Heart left ventricle (tissue), 13 donors: ENCODE data around the gene ZACN.

ENCODE experiments used
- POLR2A ChIP-seq, 2 donors: fragments of 450-650 bp; IDR thresholded peaks; one replicate each; pipeline ENCODE4 v1.6.1; 2017; ENCODE audit warnings: antibody characterized with exemption in 2 of 2, mild to moderate bottlenecking in 2 of 2, moderate library complexity in 2 of 2
- TF ChIP-seq, protein P1 (sequence below), 12 donors: fragments of 200-600 bp; sonication (generic) in 4 of 12; IDR thresholded peaks; one replicate each; pipeline versions ENCODE4 v1.5.0 to v1.8.0; 2018 to 2022; ENCODE audit warnings: antibody characterized with exemption in 12 of 12, mild to moderate bottlenecking in 5 of 12
- donor health status: ischemic (EF 13 %, LVEDD 7.1; RV severe dilation, severe dysfunction).
- donor health status: DM: no; HTN: yes; CAD: no.
- donor health status: DM: no; HTN: no; CAD: no.
- donor health status: ischemic (EF 25% LVEDD 6.9; RV normal size, moderate dysfunction).
- donor health status: ischemic (EF 25% LVEDD 5.7; RV mildly dilated, moderate dysfunction).
- donor health status: ischemic (EF 35%, LVEDD 5.7; RV mildly dilated, moderate dysfunction).
- donor health status: nonischemic (EF 11% LVEDD 7.7; RV severe dilation, severe dysfunction).
- donor health status: DM: yes; HTN: yes; CAD: no.
- donor health status: PGD.
- donor health status: ischemic (EF 29% LVEDD 5.4; RV normal size, mild dysfunction).
- donor health status: nonischemic (EF 23%, LVEDD 6.1; RV moderate dilation, normal function).

DNA sequence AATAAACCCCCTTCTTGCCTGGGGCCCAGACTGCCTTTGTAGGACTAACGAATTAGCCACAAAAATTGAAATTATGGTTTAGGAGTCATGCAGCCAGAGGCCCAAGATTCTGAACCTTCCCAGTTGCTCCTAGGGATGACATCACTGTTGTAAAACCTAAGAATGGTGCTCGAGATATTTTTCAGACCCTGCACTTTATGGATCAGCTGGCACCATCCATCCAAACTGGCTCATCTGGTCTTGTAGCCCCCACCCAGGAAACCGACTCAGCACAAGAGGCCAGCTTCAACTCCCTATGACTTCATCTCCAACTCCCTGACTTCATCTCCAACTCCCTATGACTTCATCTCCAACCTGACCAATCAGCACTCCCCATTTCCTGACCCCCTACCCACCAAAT lies 40.9 kb upstream of the ZACN start:
- TF ChIP-seq POLR2A (IDR thresholded peaks at IDR 0.05), result no peak
- TF ChIP-seq, protein P1, sequence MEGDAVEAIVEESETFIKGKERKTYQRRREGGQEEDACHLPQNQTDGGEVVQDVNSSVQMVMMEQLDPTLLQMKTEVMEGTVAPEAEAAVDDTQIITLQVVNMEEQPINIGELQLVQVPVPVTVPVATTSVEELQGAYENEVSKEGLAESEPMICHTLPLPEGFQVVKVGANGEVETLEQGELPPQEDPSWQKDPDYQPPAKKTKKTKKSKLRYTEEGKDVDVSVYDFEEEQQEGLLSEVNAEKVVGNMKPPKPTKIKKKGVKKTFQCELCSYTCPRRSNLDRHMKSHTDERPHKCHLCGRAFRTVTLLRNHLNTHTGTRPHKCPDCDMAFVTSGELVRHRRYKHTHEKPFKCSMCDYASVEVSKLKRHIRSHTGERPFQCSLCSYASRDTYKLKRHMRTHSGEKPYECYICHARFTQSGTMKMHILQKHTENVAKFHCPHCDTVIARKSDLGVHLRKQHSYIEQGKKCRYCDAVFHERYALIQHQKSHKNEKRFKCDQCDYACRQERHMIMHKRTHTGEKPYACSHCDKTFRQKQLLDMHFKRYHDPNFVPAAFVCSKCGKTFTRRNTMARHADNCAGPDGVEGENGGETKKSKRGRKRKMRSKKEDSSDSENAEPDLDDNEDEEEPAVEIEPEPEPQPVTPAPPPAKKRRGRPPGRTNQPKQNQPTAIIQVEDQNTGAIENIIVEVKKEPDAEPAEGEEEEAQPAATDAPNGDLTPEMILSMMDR (IDR thresholded peaks at IDR 0.05), result no peak
